Mammary epithelial cell (primary cell): ENCODE results near the gene KCNAB2.

Experiments
- CTCF ChIP-seq, 2 donors: IDR thresholded peaks in 1 of 2; conservative IDR thresholded peaks in 1 of 2; 2 replicates each; pipeline ENCODE4 v1.5.1; 2011 to 2012; ENCODE audit warnings: inconsistent platforms in 2 of 2, low read length in 2 of 2, mild to moderate bottlenecking in 2 of 2, control low read depth in 1 of 2, low read depth in 1 of 2; ENCODE audit not compliant: insufficient read depth in 1 of 2; ENCODE audit errors: extremely low read depth in 1 of 2
- EZH2 ChIP-seq: IDR thresholded peaks from 2 replicates; pipeline ENCODE4 v1.6.1; 2012; ENCODE audit warnings: low read length, inconsistent platforms, borderline replicate concordance

GRCh38 chr1:6108937-6109614, 63.4 kb downstream of the KCNAB2 start:
- TF ChIP-seq CTCF (conservative IDR thresholded peaks at IDR 0.05 in 1 of 2, IDR thresholded peaks at IDR 0.05 in 1 of 2; ENCODE audit: extremely low read depth in 1 of 2, insufficient read depth in 1 of 2, low read depth in 1 of 2, low read length in 2 of 2) (peak; percentile 61 to 96), EZH2 (no peak)
